Neural progenitor cell (in vitro differentiated cells): Measurements from ENCODE around the gene REM2.

Experiments used
- CTCF ChIP-seq: fragments of 200-600 bp; sonication (generic); IDR thresholded peaks from 2 replicates; pipeline ENCODE4 v1.5.1; 2017; ENCODE audit warnings: antibody characterized with exemption, mild to moderate bottlenecking
- EZH2phosphoT487 ChIP-seq: fragments of 200-600 bp; sonication (generic); IDR thresholded peaks from 2 replicates; pipeline ENCODE4 v1.6.1; 2017; ENCODE audit warnings: antibody characterized with exemption

GRCh38 chr14:22895402-22895801, 12.4 kb downstream of the REM2 start:
- no peak for TF ChIP-seq CTCF
- no peak for TF ChIP-seq EZH2phosphoT487
